Upper lobe of left lung (tissue), 4 donors: ENCODE measurements around the gene DLX4.

Experiments used
- CTCF ChIP-seq, 6 experiments: fragments of 450-650 bp in 4 of 6; fragments of 200-600 bp in 2 of 6; sonication (generic) in 2 of 6; IDR thresholded peaks; one replicate each; pipeline ENCODE4 v1.5.1; 2016 to 2019; ENCODE audit warnings: antibody characterized with exemption in 6 of 6
- EP300 ChIP-seq, 4 donors: sonication (generic); formaldehyde crosslinking; IDR thresholded peaks; one replicate each; pipeline ENCODE4 v1.5.1; 2017; ENCODE audit warnings: antibody characterized with exemption in 4 of 4, control low read depth in 2 of 4
- POLR2A ChIP-seq, 4 donors: fragments of 450-650 bp; IDR thresholded peaks; one replicate each; pipeline ENCODE4 v1.5.1; 2016 to 2017; ENCODE audit warnings: antibody characterized with exemption in 4 of 4, mild to moderate bottlenecking in 2 of 4

DNA sequence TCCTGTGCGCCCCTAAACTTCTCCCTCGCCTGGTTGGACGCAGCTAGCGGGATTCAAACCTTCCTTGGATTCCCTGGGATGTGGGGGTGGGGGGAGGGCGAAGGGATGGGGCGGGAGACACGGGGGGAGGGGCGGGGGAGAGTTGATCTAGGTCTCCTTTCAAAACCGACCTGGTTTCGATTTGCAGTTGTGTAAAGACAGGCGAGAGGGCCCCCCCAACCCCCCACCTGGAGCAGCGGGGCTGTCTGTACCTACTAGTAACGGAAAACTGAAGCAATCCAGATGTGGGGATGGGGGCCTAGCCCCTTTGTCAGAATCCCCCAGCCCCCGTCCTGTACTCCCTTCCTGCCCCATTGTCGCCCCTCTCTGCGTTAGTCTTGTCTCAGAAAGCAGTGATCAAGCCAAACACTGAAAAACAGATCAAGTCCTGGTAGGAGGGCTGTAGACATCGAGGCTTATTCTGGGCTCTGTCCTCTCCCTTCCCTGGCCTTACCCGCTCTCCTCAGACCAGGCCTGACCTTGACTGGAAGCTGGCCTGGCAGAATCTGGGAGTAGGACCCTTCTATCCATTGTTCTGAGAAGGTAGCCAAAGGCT, 902 bp downstream of the DLX4 start:
- TF ChIP-seq CTCF (IDR thresholded peaks at IDR 0.05) = no peak
- TF ChIP-seq POLR2A (IDR thresholded peaks at IDR 0.05) = no peak
- TF ChIP-seq EP300 (IDR thresholded peaks at IDR 0.05) = no peak
